NCI-H2171 (cell line): Measurements from ENCODE around the gene TBX15.

Experiments
- DNase-seq: peaks from one replicate; lab custom pipeline; 2025; lab: John Stamatoyannopoulos, UW

TBX15 gene

GRCh38 chr1:118984722-118985639, 3.2 kb downstream of the TBX15 start:
- DNase-seq = no peak

GRCh38 chr1:118984086-118984721, 3.9 kb downstream of the TBX15 start:
- no peak for DNase-seq

DNA sequence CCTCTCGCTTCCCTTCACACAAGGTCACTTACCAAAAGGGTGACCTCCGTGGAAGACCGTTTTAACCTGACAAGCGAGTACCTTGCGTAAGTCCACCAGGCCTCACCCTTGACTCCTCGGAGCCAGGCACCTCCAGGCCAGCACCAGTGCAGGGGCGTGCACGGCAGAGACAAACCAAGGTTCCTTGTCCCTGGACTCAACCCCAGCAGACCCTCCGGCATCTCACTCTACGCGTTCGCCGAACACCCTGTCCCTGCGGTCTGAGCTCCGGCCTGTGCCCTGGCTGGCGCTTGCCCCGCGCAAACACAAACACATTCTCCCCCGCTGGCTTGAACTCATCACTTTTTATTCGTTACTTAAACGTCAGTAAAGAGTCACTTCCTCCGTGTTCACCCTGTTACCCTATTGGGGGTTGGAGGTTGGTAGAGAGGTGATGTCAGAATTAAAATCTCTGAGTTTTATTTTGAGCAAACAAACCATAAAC, 4.5 kb downstream of the TBX15 start:
- no peak for DNase-seq

- no peak for DNase-seq
Observed at GRCh38 chr1:118982821-118983557, 5.2 kb downstream of the TBX15 start.

- DNase-seq = no peak
Observed at GRCh38 chr1:118982266-118982665, 5.9 kb downstream of the TBX15 start.

DNA sequence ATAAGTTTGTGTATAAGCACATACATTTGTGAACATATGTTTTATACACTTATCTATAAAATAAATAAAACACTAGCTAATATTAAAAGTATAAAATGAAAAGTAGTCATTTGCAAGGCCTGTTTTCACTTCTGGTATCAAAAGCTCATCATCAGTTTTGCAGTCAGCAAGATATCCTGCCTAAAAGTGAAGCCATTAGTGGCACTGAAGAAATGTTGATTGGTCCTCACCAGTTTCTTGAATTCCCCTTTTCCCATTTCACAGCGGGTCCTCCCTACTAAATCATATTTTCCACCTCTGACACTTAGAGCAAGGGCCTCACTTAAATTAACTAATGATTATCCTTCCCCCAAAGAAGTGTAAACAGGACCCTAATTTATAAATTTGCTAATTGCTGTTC, 6.7 kb downstream of the TBX15 start:
- DNase-seq = no peak

DNA sequence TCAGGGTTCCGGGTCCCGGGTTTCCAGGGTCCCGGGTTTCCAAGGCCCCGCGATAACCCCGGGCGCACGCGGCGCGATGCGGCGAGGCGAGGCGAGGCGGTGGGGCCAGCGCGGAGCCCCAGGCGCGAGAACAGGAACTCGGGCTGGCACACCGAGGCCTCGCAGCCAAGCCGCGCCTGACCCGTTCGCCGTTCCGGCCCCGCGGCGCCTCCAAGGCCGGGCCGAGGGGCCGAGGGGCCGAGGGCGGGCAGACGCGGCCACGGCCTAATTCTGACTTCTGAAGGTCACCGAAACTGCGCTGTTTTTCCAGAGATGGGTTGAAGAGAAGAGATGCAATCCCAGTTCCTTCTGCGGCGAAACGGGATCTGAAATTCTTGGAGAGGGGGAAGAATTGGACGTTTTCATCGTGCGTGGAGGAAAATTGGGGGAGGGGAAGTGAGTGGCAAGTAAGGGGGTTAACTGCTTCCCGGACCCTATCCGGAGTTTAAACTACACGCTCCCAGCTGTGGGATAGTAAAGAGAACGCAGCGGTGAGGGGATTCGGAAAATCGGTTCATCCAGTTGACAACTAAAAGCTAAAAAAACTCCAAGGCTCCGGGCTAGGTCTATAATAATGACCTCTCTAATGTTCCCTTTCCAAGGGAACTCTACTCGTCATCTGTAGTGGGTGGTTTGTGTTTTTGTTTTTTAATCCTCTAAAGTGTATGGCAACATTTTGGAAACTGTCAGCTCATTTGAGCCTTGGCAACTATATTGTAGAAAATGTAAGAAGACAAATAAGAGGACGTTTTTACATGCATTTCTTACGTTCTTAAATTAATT, 8.2 kb downstream of the TBX15 start:
- no peak for DNase-seq

DNA sequence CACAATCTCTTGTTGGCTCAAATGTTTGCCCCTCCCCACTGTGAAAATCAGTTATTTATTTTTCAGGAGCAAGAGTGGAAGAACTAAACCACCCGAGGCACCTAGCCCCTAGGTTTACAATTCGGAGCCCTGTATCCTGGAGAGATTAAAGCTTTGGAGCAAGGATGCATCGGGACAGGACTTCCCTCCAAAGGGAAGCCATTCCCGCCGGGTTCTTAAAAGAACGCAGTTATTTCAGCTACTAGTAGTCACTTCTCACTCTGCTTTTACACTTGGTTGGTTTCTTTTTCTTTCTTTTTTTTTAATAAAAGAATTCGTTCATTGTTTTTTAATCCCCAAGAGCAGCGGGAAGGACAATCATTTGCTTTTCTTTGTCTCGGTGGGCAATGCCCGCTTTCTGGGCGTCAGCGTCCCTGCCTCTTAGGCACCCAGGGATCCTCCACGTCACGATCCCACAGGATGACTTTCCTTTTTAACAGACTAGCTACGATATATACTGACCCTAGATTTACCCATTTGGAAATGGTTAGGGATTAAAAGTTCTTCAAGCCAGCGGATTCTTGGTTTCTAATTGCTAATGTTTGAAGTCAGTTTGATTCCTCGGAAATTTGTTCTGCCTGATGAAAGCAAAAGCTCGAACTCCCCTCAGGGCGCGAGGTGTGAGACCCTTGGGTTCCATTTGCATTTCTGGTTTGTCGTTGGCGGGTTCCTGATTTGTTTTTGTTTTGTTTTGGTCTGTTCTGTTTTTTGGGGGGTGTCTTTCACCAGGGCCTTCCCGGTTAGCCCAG, 9.0 kb downstream of the TBX15 start:
- DNase-seq = no peak

DNA sequence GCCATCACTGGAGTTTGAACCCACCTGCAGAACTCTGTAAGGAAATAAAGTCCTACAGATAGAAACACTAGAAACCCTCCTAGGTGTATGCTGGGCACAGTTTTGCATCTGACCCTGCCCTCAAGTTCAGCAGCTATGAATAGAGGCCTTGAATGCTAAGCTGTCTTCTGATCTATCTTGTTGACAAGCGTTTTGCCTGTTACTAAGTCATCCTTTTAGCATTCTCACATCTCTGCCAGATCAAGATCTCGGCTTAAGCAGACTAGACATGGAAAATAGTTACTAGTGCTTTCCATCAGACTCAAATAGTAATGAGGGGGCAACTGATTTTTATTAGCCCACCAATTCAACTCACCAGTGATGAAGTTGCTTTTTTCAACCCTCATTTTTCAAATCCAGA, 10.5 kb downstream of the TBX15 start:
- no peak for DNase-seq

- DNase-seq = no peak
Observed at GRCh38 chr1:118974661-118975060, 13.5 kb downstream of the TBX15 start.

GRCh38 chr1:118973531-118974137, 14.5 kb downstream of the TBX15 start:
- DNase-seq = no peak

DNA sequence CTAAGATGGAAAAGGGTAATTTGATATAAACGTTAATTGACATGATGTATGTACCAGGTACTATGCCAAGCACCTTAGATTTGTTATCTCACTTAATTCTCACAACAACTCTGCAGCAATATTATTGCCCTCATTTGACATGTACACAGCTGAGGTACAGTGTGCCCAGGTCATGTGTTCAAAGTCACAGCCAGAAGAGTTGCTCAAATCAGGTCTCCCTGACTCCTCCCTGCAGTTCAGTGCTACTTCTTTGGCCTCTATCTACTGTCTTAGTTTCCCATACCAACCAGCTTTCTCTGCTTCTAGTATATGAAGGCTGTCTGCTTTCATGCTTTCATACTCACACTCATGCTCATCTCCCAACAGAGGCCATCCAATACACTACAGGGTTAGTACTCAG, 15.1 kb downstream of the TBX15 start:
- no peak for DNase-seq

GRCh38 chr1:118970451-118970850, 17.7 kb downstream of the TBX15 start:
- DNase-seq = no peak

GRCh38 chr1:118963456-118964430, 24.4 kb downstream of the TBX15 start:
- DNase-seq = no peak

GRCh38 chr1:118963138-118963455, 25.0 kb downstream of the TBX15 start:
- no peak for DNase-seq

DNA sequence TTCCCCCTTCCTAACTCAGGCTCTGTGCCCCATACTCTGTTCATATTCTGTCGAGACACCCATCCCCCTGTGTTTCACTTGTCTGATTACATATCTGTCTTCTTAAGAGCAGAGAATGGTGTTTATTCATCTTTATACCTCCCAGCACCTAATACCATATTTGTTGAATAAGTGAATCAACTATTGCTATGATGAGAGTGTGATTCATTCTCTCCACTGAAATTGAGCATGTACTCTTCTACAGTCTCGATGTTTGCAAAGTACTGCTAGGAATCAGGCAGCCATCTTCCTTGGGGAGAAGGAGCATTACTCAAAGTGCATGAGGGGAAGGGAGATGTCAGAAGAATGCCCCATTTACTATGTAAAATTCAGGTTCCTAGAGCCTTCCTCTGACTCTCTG, 27.0 kb downstream of the TBX15 start:
- no peak for DNase-seq

- DNase-seq = no peak
Observed at GRCh38 chr1:118960567-118961136, 27.5 kb downstream of the TBX15 start.

GRCh38 chr1:118960026-118960561, 28.0 kb downstream of the TBX15 start:
- no peak for DNase-seq
